NCI-H510A treated with DMSO at 0.1 percent for 48 hours (cell line): ENCODE measurements around the gene KCNMA1.

ENCODE experiments used
- DNase-seq: peaks from one replicate; lab custom pipeline; 2025; lab: John Stamatoyannopoulos, UW

The KCNMA1 gene

DNA sequence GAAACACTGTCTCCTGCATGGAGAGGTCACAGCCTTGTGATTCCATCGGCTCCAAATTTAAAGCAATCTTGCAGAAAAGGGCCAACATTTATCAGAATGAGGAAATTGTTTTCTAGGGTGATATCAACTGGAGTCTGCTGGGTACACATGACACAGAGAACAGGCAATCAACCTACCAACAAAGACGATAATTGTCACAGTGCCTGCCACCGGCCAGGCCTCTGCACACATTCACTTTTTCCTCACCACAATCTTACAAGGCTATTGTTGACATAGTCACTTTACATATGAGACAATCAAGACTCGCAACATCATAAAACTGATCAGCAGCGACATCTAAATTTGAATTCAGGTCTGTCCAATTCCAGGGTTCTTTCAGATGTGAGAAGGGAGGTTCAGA lies 189.4 kb downstream of the KCNMA1 start:
- peak; percentile 22 for DNase-seq

- no peak for DNase-seq
These were observed 190.9 kb downstream of the KCNMA1 start for GRCh38 chr10:77446700-77447099.

- DNase-seq, result no peak
These were observed 192.1 kb downstream of the KCNMA1 start for GRCh38 chr10:77445547-77445946.

- no peak for DNase-seq
These were observed 193.6 kb downstream of the KCNMA1 start for GRCh38 chr10:77444041-77444440.

DNA sequence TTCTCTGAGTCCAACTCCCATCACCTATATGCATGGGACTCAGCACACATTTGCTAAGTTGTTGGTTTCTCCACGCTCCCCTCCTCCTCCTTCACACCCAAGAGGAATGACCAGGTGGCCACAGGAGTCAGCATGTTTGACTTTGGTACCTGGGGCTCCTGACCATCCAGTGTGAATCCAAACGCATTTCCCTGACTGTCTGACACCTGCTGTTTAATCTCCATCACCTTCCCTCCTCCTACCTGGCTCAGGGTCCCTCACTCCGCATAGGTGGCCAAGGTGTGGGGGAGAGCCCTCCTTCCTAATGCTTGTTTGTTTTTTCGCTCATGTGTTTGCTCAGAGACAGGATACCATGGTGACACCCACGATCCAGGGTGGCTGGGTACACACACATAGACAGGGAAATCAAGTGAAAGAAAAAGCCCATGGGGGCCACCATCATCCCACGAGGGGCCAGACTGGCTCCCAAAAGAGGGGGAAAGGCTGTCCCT lies 194.9 kb downstream of the KCNMA1 start:
- DNase-seq, result peak; percentile 82

DNA sequence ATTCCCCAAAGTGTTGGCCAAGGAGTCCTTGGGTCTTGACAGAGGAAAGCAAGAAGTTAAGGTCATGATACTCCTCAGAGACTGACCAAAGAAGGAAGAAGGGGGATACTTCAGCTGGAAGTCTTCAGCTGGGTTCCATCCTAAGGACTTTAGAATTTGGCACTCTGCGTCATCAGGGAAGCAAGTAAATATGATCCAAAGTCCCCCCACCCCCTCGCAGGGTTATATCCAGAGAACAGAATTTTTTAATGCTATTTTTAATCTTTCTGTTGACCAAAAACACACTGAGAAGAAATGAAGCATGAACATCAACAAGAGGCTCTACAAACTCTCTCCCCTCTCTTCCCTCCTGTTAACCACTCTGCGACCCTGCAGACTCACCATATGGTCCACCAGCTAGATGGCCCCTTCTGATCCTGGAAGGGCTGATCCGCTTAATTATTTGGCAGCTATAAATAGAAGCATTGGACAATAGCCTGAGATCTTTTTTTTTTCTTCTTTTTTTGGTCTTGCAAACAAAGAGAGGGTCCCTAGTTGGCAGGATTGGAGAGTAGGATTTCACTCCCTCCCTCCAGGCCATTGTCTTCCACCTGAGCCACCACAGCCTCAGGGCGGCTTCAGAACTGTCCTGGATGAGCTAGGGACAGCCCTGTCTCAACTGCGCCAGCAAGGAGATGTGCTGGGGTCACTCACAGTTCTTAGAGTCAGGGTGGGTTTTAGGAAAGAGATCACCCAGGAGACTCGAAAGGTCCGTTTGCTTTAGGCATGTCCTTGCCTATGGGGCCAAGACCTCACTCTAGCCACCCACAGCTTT lies 196.0 kb downstream of the KCNMA1 start:
- no peak for DNase-seq

- no peak for DNase-seq
These were observed 201.2 kb downstream of the KCNMA1 start for GRCh38 chr10:77436257-77436975.

DNA sequence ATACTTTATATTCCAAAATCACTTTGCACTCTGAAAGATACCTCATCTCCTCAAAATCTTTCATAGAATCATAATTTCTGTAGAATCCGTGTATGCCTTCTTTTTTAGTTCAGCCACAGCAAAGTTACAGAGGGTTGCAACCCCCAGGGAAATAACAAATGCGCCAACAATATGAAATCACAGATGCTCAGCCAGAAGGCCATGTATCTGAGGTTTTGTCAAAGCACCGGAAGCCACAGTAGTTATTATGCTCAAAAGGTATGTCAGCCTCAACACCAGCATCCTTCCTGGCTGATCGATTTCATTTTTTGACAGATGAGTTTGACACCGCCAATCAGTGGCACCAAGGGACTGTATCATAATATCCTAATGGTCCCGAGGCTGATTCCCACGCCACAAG lies 204.1 kb downstream of the KCNMA1 start:
- no peak for DNase-seq

- no peak for DNase-seq
These were observed 205.4 kb downstream of the KCNMA1 start for GRCh38 chr10:77431980-77432797.

DNA sequence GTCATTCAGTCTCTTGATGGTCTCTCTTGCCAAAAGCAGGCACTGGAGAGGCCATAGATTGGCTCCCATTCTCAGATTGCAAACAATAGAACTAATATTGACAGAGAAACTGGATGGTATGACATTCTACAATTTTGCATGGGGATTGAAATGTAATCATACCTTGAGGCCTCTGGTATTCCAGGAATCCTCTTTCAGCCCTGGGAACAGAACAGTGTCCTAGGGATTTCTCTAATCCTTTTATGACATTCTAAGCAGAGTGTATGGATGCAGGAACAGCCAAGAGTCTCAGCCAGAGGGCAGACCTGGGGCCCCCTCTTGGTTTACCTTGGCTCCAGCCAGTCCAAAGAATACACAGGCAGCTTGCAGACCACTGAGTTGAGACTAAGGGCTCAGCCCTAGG lies 206.4 kb downstream of the KCNMA1 start:
- DNase-seq, result peak; percentile 27

DNA sequence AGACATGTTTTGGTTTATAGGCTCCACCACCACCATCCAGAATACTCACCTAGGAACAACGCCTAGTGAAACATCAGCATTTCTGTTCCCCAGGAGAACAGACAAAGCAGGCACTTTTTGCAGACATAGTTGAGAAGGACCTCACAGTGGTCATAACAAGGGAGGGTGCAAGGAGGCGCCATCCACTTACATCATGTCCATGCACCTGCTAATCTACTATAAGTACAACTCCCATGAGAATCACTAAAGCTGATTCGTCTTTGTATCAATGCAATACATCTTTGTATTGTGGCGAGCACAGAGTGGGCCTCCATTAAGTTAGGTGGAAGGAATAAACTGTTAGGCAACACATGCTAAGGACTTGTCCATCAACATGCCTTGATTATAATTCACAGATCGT lies 207.1 kb downstream of the KCNMA1 start:
- DNase-seq, result peak; percentile 17

DNA sequence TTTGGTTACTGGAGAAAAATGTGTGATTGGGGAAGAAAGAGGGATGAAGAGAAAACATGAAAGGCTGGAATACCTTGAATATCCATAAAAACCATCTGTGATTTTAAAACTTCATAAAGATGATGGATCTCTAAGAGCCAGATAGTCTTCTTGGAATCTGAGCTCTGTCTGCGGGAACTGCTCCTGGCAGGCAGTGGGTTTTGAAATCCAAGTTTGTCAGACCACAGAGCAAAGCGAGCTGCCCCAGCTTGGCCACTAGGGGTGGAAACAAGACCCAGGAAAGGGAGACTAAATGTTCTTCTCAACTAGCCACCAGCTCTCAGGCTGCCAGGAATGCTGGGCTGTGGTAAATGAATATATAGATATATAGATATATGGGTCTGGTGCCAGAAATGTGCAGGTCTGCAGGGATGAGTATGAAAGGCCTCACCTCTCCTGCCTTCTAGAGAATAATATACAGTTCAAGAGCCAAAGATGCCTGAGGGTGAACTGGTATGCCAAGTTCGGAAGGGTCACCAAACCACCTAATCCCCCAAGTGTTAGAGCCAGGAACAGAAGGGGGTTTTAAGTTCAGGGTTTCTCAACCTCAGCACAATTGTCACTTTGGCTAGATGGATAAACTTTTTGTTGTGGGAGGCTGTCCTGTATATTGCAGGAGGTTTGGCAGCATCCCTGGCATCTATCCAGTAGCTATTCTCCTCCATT lies 208.8 kb downstream of the KCNMA1 start:
- peak; percentile 63 for DNase-seq

DNA sequence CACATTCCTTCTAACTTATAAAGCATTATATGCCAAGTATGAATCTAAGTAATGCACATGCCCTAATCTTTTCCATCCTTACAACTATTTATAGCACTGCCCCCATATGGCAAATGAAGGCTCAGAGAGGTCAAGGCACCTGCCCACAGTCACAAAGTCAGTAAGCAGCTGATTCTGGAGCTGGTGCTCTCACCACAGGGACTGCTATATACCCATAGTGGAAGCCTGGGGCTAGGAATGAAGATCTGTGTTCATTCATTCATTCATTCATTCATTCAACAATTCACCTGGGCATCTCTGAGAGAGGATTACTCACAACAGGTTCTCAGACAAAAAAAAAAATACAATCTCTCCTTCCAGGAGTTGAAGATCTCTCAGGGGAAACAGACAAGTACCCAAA lies 213.4 kb downstream of the KCNMA1 start:
- no peak for DNase-seq

DNA sequence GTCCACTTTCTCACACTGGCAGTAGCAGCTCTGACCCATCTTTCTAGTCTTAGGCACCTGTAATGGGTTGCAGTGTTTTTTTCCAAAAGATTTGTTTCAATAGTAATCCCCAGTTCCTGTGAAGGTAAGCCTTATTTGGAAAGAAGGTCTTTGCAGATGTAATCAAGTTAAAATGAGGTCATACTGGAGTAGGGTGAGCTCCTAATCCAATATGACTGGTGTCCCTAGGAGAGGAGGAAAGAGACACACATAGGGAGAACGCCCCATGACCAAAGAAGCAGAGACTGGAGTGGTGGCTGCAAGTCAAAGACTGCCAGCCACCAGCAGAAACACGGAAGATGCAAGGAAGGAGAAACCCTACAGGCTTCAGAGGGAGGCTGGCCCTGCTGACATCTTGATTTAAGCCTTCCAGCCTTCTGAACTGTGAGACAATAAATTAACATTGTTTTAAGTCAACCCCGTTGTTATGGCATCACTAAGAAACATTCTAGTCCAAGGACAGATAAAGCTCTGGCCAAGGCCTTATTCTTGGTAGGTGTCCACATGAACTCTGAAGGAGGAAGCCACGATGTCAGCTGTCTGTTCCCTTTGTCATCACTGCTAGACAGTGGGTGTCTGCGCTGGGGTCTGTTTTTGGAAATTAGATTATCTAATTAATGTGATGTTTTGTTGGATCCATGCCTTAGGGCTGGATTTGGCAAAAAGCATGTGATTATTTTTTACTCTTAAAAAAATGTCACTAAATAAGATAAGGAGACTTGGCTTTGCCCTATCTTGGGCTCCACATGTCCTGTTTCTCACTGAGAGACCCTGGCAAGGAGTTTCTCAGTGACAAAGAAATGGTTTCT lies 214.9 kb downstream of the KCNMA1 start:
- DNase-seq, result no peak

DNA sequence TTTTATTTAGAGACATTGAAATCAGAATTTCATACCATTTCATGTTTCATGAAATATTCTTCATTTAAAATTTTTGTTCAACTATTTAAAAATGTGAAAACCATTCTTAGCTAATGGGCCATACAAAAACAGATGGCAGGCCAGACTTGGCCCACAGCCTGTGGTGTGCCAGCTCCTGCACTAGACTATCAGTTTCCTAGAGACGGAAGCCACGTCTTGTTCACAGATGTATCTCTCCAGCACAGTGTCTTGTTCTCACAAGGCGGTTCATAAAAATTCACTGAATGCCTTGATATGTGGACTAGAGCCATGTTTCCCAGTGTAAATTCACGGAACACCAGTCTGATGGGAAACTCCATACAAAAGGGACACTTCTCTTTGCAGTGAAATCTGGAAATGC lies 216.0 kb downstream of the KCNMA1 start:
- no peak for DNase-seq

DNA sequence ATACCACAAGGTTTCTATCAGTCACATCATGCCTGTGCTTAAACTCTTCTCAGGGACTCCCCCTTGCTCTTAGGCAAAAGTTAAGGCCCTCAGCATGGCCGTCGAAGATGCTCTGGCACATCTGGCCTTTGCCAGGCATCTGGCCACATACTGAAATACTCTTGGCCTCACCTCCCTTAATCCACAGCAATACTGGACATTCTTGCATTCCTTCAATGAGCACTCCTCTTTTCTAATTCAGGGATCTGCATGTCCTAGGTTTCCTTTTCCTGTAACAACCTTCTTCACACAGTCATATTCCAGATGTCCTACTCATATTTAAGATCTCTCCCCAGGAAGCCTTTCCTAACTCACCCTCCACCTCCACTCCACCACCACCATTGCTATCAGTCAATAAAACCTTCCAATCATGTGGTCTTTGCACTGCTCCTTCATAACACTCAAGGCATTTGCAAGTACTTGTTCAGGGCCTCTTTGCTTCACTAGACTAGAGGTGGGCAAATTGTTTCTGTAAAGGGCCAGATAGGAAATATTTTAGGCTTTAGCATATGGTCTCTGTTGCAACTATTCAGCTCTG lies 216.6 kb downstream of the KCNMA1 start:
- no peak for DNase-seq

DNA sequence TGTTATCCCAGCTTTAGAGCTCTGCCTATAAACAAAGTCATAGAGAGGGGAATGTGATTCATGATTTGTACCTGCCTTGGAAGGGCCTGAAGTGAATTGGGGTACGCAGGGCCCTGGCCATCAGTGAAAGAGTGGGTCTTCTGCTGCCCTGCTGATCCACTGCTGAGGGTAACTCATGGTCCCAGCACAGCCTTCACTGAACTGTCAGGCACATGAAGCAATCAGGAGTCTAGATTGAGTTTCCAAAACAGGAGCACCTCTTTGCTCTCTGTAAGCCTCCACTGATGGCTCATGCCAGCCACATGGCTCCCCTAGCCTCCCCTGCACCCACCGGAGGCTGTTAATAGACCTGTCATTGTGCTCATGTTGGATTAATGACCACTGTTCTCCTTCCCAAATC lies 217.6 kb downstream of the KCNMA1 start:
- DNase-seq, result no peak

DNA sequence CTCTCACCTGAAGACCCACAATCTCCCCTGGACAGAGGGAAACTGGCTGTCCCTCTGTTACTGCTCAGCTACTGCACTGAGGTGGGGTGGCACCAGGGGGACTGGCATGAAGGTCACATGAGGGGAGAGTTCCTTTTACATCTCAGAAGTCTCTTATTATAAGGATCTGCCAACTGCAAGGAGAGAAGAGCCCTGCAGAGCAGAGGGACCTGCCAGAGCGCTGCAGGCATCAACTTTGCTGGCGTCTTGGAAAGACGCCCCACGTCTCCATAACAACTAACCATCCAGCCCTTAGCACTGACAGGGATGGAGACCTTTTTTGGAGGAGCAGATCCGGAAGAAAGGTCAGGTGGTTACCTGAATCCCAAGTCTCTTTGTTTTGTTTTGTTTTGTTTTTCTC lies 218.6 kb downstream of the KCNMA1 start:
- no peak for DNase-seq

GRCh38 chr10:77417806-77418640 lies 219.6 kb downstream of the KCNMA1 start:
- DNase-seq, result no peak

GRCh38 chr10:77417359-77417758 lies 220.2 kb downstream of the KCNMA1 start:
- DNase-seq, result no peak
